Measurements from ENCODE around the gene MAP3K1. TPM values are rescaled to one million over a fixed set of nuclear protein-coding genes. Genes with fewer than 3 reads are reported as not detected.
"Not testable (repeated sequence)": the region's sequence is repeated elsewhere in the genome, so short reads cannot be mapped to it uniquely, and the experiment has no call there.

MAP3K1 gene
- total RNA-seq, 1 experiment from 2014 or later, result 26.1 TPM

DNA sequence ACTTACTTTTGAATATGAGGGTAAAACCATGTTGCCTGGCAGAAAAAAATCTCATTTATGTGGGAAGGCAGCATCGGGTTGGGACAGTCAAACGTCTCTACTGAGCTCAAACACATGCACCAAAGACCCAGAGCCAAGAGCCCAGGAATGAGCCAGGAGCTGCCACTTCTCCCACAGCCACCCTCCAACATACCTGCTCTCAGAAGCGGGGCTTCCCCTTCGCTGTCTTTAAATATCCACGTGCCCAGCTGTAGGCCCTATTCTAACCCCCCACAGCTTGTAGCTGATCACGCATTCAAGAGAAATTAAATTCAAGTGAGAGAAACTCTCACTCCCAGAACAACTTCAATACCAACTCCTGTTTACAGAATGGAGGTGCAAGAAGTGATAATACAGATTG, 42.6 kb upstream of the MAP3K1 start:
- no peaks in the 10 kb centered on the region for H3K9me2 ChIP-seq (ENCODE audit: insufficient read depth)
- TF ChIP-seq, protein P1, sequence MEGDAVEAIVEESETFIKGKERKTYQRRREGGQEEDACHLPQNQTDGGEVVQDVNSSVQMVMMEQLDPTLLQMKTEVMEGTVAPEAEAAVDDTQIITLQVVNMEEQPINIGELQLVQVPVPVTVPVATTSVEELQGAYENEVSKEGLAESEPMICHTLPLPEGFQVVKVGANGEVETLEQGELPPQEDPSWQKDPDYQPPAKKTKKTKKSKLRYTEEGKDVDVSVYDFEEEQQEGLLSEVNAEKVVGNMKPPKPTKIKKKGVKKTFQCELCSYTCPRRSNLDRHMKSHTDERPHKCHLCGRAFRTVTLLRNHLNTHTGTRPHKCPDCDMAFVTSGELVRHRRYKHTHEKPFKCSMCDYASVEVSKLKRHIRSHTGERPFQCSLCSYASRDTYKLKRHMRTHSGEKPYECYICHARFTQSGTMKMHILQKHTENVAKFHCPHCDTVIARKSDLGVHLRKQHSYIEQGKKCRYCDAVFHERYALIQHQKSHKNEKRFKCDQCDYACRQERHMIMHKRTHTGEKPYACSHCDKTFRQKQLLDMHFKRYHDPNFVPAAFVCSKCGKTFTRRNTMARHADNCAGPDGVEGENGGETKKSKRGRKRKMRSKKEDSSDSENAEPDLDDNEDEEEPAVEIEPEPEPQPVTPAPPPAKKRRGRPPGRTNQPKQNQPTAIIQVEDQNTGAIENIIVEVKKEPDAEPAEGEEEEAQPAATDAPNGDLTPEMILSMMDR (conservative IDR thresholded peaks at IDR 0.05), result no peak
- TF ChIP-seq EZH2 (IDR thresholded peaks at IDR 0.05; ENCODE audit: low read depth), result no peak
- H4K20me1 ChIP-seq (ENCODE audit: insufficient read depth), result no peaks in the 10 kb centered on the region
- H3K27me3 ChIP-seq (ENCODE audit: insufficient read depth, low read depth), result no peaks in the 10 kb centered on the region
- H3K9me3 ChIP-seq (ENCODE audit: insufficient read depth, low read depth), result no peaks in the 10 kb centered on the region
- no peak overlapping the region for H2AFZ ChIP-seq
- H3F3A ChIP-seq (ENCODE audit: insufficient read depth, low read depth), result no peaks in the 10 kb centered on the region
- intact Hi-C loops (cut with micrococcal nuclease; ENCODE audit: unreplicated experiment), result no loop called here
- DNase-seq, result no peak
- H3K79me2 ChIP-seq (ENCODE audit: low read depth), result no peaks in the 10 kb centered on the region
- H3K36me3 ChIP-seq (ENCODE audit: low read depth), result no peaks in the 10 kb centered on the region
- no peak overlapping the region for H3K4me3 ChIP-seq
- ChIA-PET CTCF (no interaction called here), POLR2A (ENCODE audit: unreplicated experiment) (interaction anchor here (0.6 kb wide), 1 partner anchor 1082 kb away, joined by 4 read pairs; no protein-coding TSS in a partner anchor)
- no peaks in the 10 kb centered on the region for H3K4me1 ChIP-seq (replicated peaks; ENCODE audit: insufficient read depth)
- no peak overlapping the region for H3K27ac ChIP-seq
- H3K4me2 ChIP-seq, result no peak overlapping the region
- no TSS peak for BruUV-seq (replicated peaks)

DNA sequence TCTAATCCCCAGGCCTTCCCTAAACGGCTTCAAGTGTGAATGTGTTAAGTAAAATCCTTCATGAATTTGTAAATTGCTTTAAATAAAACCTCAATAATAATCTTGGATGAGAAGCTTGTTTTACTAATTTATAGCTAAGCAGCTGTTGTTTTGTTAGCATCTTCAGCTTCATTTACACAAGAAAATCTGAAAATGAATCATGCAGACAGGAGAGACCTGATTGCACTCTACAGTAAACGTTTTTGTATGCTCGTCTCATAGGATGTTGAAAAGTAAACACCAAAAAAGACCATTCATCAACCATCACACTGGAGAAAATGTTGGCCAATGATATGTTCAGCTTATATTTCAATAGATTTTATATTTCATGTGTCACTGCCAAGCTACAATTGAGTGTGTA, 40.4 kb upstream of the MAP3K1 start:
- Histone ChIP-seq H3F3A (ENCODE audit: insufficient read depth, low read depth) (no peaks in the 10 kb centered on the region), H3K9me2 (ENCODE audit: insufficient read depth) (no peaks in the 10 kb centered on the region), H3K9me3 (ENCODE audit: insufficient read depth, low read depth) (no peaks in the 10 kb centered on the region), H3K27me3 (ENCODE audit: insufficient read depth, low read depth) (no peaks in the 10 kb centered on the region), H3K79me2 (ENCODE audit: low read depth) (no peaks in the 10 kb centered on the region), H3K4me1 (replicated peaks; ENCODE audit: insufficient read depth) (no peaks in the 10 kb centered on the region), H3K36me3 (ENCODE audit: low read depth) (no peaks in the 10 kb centered on the region), H3K4me3 (no peak overlapping the region), H3K27ac (no peak overlapping the region), H2AFZ (no peak overlapping the region), H4K20me1 (ENCODE audit: insufficient read depth) (no peaks in the 10 kb centered on the region), H3K4me2 (no peak overlapping the region)
- intact Hi-C loops (cut with micrococcal nuclease; ENCODE audit: unreplicated experiment), result no loop called here
- ChIA-PET POLR2A (ENCODE audit: unreplicated experiment) (no interaction called here), CTCF (no interaction called here)
- no peak for DNase-seq
- no TSS peak for BruUV-seq (replicated peaks)
- TF ChIP-seq, protein P1 (conservative IDR thresholded peaks at IDR 0.05), result no peak
- TF ChIP-seq EZH2 (IDR thresholded peaks at IDR 0.05; ENCODE audit: low read depth), result no peak

DNA sequence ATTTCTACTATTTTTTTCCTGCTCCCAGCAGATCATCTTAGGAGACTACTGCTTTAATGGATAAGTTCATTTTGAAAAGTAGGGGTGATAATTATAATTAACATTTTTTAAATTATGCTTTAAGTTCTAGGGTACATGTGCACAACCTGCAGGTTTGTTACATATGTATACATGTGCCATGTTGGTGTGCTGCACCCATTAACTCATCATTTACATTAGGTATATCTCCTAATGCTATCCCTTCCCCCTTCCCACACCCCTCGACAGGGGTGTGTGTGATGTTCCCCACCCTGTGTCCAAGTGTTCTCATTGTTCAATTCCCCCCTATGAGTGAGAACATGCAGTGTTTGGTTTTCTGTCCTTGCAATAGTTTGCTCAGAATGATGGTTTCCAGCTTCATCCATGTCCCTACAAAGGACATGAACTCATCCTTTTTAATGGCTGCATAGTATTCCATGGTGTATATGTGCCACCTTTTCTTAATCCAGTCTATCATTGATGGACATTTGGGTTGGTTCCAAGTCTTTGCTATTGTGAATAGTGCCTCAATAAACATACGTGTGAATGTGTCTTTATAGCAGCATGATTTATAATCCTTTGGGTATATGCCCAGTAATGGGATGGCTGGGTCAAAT, 39.0 kb upstream of the MAP3K1 start:
- H3K36me3 ChIP-seq (ENCODE audit: low read depth); H2AFZ ChIP-seq; H4K20me1 ChIP-seq (ENCODE audit: insufficient read depth); BruUV-seq (replicated peaks); H3K4me3 ChIP-seq; H3K27me3 ChIP-seq (ENCODE audit: insufficient read depth, low read depth); H3K79me2 ChIP-seq (ENCODE audit: low read depth); H3K4me1 ChIP-seq (replicated peaks; ENCODE audit: insufficient read depth); DNase-seq; H3K9me3 ChIP-seq (ENCODE audit: insufficient read depth, low read depth); intact Hi-C loops (cut with micrococcal nuclease; ENCODE audit: unreplicated experiment); CTCF ChIA-PET; H3K4me2 ChIP-seq; POLR2A ChIA-PET (ENCODE audit: unreplicated experiment); H3K27ac ChIP-seq; H3F3A ChIP-seq (ENCODE audit: insufficient read depth, low read depth); H3K9me2 ChIP-seq (ENCODE audit: insufficient read depth): not testable (repeated sequence)

DNA sequence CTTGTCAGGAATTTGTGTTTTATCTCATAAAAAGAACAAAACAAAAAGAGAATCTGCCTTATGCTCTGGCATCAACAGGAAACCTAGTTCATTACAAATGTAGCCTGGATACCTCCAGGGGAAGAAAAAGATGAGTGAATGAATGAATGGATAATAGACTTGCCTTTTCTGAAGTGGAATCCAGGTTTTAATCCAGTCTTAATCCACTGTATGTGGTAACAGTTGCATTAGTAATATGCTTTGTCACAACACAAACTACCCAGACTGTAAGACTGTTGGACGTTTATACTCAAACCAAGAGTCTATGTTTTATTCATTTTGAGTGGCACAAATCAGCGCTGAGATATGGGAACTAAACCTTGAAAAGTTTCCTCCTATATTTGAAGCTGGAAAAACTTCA, 32.1 kb upstream of the MAP3K1 start:
- Histone ChIP-seq H3K9me2 (ENCODE audit: insufficient read depth) (no peaks in the 10 kb centered on the region), H3F3A (ENCODE audit: insufficient read depth, low read depth) (no peaks in the 10 kb centered on the region), H3K79me2 (ENCODE audit: low read depth) (no peaks in the 10 kb centered on the region), H3K4me2 (no peak overlapping the region), H3K27me3 (ENCODE audit: insufficient read depth, low read depth) (no peaks in the 10 kb centered on the region), H3K36me3 (ENCODE audit: low read depth) (no peaks in the 10 kb centered on the region), H4K20me1 (ENCODE audit: insufficient read depth) (no peaks in the 10 kb centered on the region), H3K4me3 (no peak overlapping the region), H3K4me1 (replicated peaks; ENCODE audit: insufficient read depth) (no peaks in the 10 kb centered on the region), H3K27ac (no peak overlapping the region), H3K9me3 (ENCODE audit: insufficient read depth, low read depth) (no peaks in the 10 kb centered on the region), H2AFZ (no peak overlapping the region)
- POLR2A ChIA-PET (ENCODE audit: unreplicated experiment), result no interaction called here
- CTCF ChIA-PET, result no interaction called here
- BruUV-seq (replicated peaks), result no TSS peak
- no peak for DNase-seq
- TF ChIP-seq, protein P1 (conservative IDR thresholded peaks at IDR 0.05), result no peak
- no peak for TF ChIP-seq EZH2 (IDR thresholded peaks at IDR 0.05; ENCODE audit: low read depth)
- intact Hi-C loops (cut with micrococcal nuclease; ENCODE audit: unreplicated experiment), result no loop called here
